Measurements from ENCODE around the gene MAP4K5. TPM values are rescaled to one million over a fixed set of nuclear protein-coding genes. Genes with fewer than 3 reads are reported as not detected.

MAP4K5 gene
- total and polyA plus RNA-seq, 2 of the 13 experiments (the other 11 are each of a cell fraction or from before 2014, with no cell fraction given): 12.7 to 23.9 TPM

DNA sequence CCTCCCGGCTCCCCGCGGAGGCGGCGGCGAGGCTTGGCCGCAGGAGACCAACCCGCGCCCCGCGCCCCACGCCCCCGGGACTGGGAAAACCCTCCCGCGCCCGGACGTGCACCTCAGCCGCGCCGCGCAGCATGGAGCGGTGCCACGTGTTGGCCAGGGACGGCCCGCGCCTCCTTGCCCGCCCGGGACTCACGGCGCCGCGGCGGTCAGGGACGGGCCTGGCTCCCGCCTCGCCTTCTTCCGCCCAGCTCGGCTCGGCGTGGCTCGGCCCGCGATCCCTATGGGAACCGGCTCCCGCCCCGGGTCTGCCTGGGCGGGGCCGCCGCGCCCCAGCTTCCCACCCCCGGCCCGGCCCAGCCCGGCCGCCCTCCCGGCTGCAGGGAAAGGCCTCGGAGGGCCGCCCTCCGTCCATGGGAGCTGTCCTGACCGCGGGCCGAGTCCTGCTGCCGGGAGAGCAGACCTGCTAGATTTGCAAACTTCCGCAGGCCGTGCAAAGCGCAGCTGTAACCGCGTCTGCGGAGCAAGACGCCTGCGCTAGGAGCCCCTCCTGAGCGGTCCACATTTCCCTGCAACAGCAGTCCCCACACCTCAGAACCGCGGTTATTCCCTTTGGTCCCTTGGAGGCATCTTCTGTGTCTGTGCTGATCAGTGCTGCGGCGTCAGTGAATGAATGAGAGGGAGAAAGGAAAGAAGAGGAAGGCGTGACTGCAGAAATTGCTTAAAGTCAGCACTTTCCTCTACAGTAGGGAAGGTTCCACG, 135.6 kb downstream of the MAP4K5 start, which contains the start of gene CDKL1 (continued):
- peak; percentile 71 for TF ChIP-seq ZNF142 (CRISPR knock-in tag; IDR thresholded peaks at IDR 0.05)
- no peak; the same call in 1 of the 2 replicates for TF ChIP-seq ZNF230 (CRISPR knock-in tag; IDR thresholded peaks at IDR 0.05)
- TF ChIP-seq, protein P1, sequence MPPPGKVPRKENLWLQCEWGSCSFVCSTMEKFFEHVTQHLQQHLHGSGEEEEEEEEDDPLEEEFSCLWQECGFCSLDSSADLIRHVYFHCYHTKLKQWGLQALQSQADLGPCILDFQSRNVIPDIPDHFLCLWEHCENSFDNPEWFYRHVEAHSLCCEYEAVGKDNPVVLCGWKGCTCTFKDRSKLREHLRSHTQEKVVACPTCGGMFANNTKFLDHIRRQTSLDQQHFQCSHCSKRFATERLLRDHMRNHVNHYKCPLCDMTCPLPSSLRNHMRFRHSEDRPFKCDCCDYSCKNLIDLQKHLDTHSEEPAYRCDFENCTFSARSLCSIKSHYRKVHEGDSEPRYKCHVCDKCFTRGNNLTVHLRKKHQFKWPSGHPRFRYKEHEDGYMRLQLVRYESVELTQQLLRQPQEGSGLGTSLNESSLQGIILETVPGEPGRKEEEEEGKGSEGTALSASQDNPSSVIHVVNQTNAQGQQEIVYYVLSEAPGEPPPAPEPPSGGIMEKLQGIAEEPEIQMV (CRISPR knock-in tag; IDR thresholded peaks at IDR 0.05; ENCODE audit: low read depth): no peak
- TF ChIP-seq PHF20 (CRISPR knock-in tag; IDR thresholded peaks at IDR 0.05): peak; percentile 49; the same call in 1 of the 2 replicates
- TF ChIP-seq ZNF484 (CRISPR knock-in tag; IDR thresholded peaks at IDR 0.05; ENCODE audit: borderline replicate concordance, low read depth): no peak
- TF ChIP-seq ADNP (CRISPR knock-in tag; IDR thresholded peaks at IDR 0.05): no peak
- 0 out of 2 replicates have a peak, but pooled peaks have one; percentile 51 for TF ChIP-seq ZNF549 (CRISPR knock-in tag; IDR thresholded peaks at IDR 0.05)
- no peak for TF ChIP-seq ZSCAN30 (CRISPR knock-in tag; IDR thresholded peaks at IDR 0.05)
- TF ChIP-seq NCOR1 (IDR thresholded peaks at IDR 0.05; ENCODE audit: borderline replicate concordance, low read length): no peak
- TF ChIP-seq NR2F2 (IDR thresholded peaks at IDR 0.05; ENCODE audit: borderline replicate concordance, low read depth): no peak
- no peak; the same call in none of the 2 replicates for TF ChIP-seq TGIF2 (CRISPR knock-in tag; IDR thresholded peaks at IDR 0.05)
- TF ChIP-seq ATF6 (CRISPR knock-in tag; conservative IDR thresholded peaks at IDR 0.05): no peak
- TF ChIP-seq EP300 (IDR thresholded peaks at IDR 0.05; ENCODE audit: low read depth in 2 of 2, low read length in 2 of 2): no peak
- TF ChIP-seq EP300 (CRISPR knock-in tag; IDR thresholded peaks at IDR 0.05; ENCODE audit: borderline replicate concordance): no peak
